GM18909 (cell line): ENCODE results near the gene COL16A1.

Experiments used
- ATAC-seq: cut with Tn5 transposase; IDR thresholded peaks from one replicate; pipeline ENCODE4 v1.9.1; 2021; ENCODE audit warnings: mild to moderate bottlenecking; ENCODE audit not compliant: unreplicated experiment, poor library complexity

The COL16A1 gene

GRCh38 chr1:31628931-31629556 lies 74.8 kb downstream of the COL16A1 start:
- no peak for ATAC-seq

DNA sequence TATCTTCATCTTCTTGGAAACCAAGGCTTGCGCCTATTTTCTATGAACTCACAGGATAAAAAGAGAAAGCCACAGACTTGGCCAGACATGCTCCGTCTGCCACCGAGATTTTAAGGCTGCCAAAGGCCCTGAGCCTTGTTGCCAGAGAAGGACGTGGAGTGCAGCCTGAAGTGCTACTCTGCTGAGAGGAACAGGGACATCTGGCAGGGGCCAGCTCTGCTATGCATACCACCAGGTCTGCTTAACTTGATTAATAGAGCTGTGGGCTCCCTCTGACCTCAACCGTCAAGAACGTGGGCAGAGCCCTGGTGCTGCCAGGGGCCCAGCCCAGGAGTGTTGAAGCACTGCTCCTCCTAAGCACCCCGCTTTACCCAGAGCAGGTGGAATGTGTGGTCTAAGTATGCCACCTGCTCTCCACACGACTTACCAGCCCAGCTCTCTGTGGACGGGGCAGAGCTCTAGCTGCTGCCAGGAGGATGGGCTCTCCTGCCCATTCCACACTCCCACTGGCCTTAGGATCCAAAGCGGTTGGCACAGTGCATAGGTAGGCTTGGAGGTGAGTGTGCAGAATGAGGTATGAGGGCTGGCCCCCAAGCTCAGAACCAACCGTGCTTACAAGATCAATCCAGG lies 75.8 kb downstream of the COL16A1 start:
- ATAC-seq: no peak

DNA sequence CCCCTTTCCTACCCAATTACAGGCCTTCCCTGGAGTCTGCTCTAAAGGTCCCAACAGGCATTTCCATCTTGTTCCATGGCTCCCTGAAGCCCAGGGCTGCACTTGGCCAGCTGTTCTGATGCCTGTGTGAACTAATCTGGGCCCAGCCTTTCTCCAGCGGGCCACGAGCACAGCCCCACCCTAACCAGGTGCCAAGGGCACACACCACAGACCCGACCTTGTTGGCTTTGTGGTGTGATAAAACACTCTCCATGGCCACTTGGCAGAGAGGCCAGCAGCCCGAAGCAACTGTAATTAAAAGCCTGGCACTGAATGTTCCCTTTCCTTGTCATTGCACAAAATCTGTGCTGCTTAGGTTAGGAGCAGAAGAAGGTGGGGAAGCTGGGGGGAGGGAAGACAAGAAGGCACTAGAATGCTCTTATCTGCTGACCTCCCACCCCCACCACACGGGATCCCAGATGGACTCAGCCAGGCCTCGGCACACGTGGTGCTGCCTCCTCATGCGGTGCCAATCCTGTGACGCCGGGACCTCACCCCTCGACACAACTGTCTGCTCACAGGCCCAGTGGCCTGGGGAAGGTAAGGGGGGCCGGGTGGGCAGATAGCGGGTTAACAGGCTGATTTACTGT lies 76.4 kb downstream of the COL16A1 start:
- ATAC-seq: no peak

DNA sequence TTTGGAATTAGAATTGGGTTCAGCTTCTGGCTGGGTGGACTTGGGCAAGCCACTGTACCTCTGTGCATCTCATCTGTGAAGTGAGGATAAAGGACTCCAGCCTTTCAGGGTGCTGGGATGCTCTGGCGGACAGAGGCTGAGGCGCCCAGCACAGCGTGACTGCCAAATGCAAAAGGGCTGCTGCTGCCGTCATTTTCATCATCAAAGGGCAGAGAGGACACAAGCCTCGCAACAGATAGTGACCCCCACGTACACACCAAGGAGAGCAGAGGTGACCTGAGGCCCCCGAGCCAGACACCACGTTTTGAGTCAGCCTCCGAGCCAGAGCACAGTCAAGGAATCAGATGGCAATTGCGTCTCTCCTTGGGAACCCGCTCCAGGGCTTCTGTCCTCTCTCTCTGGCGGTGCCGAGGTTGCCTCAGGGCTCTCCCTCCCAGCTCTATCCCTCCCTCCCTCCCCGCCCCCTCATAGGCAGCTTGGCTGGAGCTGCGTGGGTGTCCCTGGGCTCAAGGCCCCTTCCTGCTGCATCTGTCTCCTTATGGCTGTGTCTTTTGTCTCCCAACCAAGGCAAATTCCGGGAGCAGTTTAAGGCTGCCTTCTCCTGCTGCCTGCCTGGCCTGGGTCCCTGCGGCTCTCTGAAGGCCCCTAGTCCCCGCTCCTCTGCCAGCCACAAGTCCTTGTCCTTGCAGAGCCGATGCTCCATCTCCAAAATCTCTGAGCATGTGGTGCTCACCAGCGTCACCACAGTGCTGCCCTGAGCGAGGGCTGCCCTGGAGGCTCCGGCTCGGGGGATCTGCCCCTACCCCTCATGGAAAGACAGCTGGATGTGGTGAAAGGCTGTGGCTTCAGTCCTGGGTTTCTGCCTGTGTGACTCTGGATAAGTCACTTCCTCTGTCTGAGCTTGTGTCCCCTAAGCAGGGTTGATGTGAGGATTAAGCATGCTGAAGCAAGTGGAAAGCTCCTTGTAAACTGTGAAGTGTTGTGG lies 77.3 kb downstream of the COL16A1 start:
- no peak for ATAC-seq

- ATAC-seq: no peak
These were observed 78.1 kb downstream of the COL16A1 start for GRCh38 chr1:31625561-31626222.

DNA sequence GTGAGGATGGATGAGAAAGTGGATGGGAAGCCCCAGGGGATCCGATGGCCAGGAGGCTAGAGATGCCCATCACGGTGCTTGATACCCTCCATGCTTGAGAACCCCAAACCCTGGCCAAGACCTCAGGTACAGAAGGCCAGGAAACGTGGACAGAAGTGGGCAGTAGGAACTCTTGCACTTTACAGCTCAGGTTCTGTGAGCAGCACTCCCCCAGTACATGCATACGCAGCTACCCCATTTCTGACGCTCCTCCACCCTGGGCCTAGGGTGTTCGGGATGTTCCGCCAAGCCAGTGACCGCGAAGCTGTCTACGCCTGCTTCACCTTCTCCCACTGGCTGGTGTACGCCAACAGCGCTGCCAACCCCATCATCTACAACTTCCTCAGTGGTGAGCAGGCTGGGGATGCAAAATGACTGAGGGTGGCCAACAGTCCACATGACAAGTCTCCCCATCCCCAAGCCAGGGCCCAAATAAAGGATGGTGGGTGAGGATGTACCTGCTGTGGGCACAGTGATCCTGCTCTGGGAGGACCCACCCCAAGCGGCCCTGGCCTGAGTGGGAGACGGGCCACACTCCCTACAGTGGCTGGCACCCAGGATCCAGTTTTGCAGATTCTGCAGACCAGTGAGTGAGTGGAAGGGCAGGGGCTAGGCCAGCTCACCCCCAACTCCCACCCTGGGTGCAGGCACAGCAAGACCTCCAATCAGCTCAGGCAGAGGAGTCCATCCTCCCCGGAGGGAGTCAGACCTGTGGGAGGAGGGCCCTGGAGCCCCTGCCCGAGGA lies 78.9 kb downstream of the COL16A1 start:
- ATAC-seq: no peak

DNA sequence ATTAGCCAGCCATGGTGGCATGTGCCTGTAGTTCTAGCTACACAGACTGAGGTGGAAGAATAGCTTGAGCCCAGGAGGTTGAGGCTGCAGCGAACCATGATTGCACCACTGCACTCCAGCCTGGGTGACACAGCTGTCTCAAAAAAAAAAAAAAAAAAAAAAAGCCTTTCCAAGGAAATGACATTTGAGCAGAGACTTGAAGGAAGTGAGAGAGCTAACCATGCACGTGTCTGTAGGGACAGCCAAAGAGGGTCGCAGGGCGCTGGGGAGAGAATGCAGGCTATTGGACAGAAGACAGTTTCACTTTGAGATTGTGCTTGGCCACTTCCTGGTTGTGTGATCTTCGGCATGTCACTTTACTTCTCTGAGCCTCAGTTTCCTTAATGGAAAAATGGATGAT lies 79.5 kb downstream of the COL16A1 start:
- ATAC-seq: no peak

GRCh38 chr1:31623365-31623764 lies 80.5 kb downstream of the COL16A1 start:
- no peak for ATAC-seq

GRCh38 chr1:31621847-31622730 lies 81.7 kb downstream of the COL16A1 start:
- no peak for ATAC-seq

DNA sequence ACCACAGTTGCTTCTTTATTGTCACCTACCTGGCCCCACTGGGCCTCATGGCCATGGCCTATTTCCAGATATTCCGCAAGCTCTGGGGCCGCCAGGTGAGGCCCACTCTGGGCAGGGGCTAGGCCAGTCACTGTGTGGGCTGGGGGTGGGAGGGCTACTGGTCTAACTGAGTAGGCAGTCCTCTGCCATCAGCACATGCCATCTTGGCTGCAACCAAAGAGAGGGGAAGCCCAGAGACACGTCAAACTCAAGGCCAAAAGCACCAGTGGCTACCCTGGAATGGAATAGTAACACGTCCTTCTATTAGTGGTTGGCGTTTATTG lies 82.4 kb downstream of the COL16A1 start:
- no peak for ATAC-seq

- no peak for ATAC-seq
These were observed 83.0 kb downstream of the COL16A1 start for GRCh38 chr1:31620631-31621497.

DNA sequence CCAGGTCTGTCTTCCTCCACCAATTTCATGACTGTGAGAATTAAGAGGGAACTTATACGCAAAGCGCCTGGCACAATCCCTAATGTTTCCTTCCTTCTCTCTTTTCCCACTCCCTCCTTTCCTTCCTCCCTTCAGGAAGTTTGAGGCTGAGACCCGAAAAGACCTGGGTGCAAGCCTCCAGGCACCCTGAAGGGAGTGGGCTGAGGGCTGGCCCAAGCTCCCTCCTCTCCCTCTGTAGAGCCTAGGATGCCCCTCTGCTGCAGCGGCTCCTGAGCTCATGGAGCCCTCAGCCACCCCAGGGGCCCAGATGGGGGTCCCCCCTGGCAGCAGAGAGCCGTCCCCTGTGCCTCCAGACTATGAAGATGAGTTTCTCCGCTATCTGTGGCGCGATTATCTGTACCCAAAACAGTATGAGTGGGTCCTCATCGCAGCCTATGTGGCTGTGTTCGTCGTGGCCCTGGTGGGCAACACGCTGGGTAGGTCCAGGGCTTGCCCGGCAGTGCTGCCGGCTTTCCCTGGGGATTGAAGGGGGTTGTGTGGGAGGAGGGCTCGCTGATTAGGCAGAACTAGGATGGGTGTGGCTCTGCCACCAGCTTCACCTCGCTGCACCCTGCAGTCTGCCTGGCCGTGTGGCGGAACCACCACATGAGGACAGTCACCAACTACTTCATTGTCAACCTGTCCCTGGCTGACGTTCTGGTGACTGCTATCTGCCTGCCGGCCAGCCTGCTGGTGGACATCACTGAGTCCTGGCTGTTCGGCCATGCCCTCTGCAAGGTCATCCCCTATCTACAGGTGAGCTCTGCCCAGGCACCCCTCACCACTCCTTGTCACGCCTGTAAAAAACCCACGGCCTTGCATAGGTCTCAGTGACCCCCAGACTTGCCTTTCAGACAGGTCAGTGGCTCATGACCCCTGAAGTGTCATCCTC lies 84.6 kb downstream of the COL16A1 start:
- no peak for ATAC-seq

DNA sequence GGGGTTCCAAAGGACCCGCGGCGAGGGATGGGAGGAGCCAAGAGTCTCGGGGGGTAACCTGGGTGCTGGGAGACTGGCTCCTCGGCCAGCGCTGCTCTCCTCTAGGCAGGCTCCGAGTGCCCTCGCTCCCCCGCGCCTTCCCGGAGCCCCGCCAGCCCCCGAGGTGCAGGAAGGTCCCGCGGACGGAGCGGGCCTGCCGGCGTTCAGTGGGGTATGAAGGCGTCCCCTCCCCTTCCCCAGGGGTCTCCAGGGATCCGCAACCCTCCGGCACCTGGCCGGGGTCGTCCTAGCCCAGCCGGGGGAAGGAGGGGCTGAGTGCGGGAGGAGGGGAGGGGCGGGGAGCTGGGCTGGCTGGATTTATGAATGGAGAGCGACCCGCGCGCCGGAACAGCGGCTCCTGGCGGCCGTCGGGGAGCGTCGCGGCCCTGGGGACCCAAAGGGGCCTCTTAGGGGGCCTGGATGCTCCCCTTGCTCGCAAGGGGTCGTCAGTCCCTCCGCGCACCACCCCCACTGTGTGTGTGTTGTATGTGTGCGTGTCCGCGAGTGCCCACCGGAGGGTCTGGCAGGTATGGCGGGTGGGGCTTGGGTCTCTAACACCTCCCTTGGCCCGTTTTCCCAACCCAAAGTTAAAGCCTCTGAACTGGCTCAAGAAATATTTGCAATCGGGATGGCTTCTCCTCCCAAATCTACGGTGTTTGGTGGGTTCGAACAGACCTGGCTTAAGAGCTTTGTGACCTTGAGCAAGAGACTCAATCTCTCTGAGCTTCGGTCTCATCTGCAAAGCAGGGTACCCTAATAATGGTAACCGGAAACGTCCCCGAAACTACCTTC lies 85.7 kb downstream of the COL16A1 start:
- no peak for ATAC-seq

GRCh38 chr1:31617218-31617915 lies 86.5 kb downstream of the COL16A1 start, which contains the start of gene HCRTR1:
TSS of gene HCRTR1 (plus strand) at chr1:31617689. CDS start at chr1:31619193, 1,504 bp downstream.
- ATAC-seq: no peak

- no peak for ATAC-seq
These were observed 87.9 kb downstream of the COL16A1 start for GRCh38 chr1:31615939-31616338.
